NOMO-1 treated with dmso at 0.1 percent for 144 hours (cell line): ENCODE results near the gene ALOX12.

Experiments
- DNase-seq: peaks from one replicate; lab custom pipeline; 2025; ENCODE audit not compliant: unreplicated experiment; lab: John Stamatoyannopoulos, UW

ALOX12 gene

GRCh38 chr17:7001318-7001961 is 5.6 kb downstream of the ALOX12 start:
- peak; percentile 7 for DNase-seq

- no peak for DNase-seq
Measured at GRCh38 chr17:7002288-7003047, 6.6 kb downstream of the ALOX12 start.

GRCh38 chr17:7003745-7004144 is 7.9 kb downstream of the ALOX12 start:
- DNase-seq: no peak

GRCh38 chr17:7004398-7005253 is 8.8 kb downstream of the ALOX12 start:
- peak; percentile 72 for DNase-seq

GRCh38 chr17:7005716-7006115 is 9.9 kb downstream of the ALOX12 start:
- no peak for DNase-seq

GRCh38 chr17:7007143-7007542 is 11.3 kb downstream of the ALOX12 start:
- DNase-seq: no peak

GRCh38 chr17:7010523-7010922 is 14.7 kb downstream of the ALOX12 start:
- no peak for DNase-seq

GRCh38 chr17:7011415-7011814 is 15.6 kb downstream of the ALOX12 start:
- DNase-seq: no peak

GRCh38 chr17:7011942-7012254 is 16.0 kb downstream of the ALOX12 start:
- no peak for DNase-seq

- DNase-seq: peak; percentile 97
Measured at GRCh38 chr17:7014261-7014994, 18.6 kb downstream of the ALOX12 start.

GRCh38 chr17:7014995-7015958 is 19.4 kb downstream of the ALOX12 start:
- DNase-seq: no peak

GRCh38 chr17:7016418-7016817 is 20.6 kb downstream of the ALOX12 start:
- DNase-seq: no peak

GRCh38 chr17:7016886-7017826 is 21.3 kb downstream of the ALOX12 start:
- DNase-seq: no peak

GRCh38 chr17:7017827-7018200 is 22.0 kb downstream of the ALOX12 start:
- DNase-seq: no peak

- DNase-seq: no peak
Measured at GRCh38 chr17:7018331-7018964, 22.6 kb downstream of the ALOX12 start.

GRCh38 chr17:7019367-7019766 is 23.5 kb downstream of the ALOX12 start:
- no peak for DNase-seq

GRCh38 chr17:7019839-7020519 is 24.1 kb downstream of the ALOX12 start:
- no peak for DNase-seq
